DMS79 (cell line): ENCODE results near the gene FBXW12.
A peak's percentile ranks its signal among the peaks of the same experiment; 100 is the strongest.
"Not testable (repeated sequence)": the region's sequence is repeated elsewhere in the genome, so short reads cannot be mapped to it uniquely, and the experiment has no call there.

Source experiments
- DNase-seq: peaks from one replicate; lab custom pipeline; 2025; lab: John Stamatoyannopoulos, UW

Gene FBXW12

DNA sequence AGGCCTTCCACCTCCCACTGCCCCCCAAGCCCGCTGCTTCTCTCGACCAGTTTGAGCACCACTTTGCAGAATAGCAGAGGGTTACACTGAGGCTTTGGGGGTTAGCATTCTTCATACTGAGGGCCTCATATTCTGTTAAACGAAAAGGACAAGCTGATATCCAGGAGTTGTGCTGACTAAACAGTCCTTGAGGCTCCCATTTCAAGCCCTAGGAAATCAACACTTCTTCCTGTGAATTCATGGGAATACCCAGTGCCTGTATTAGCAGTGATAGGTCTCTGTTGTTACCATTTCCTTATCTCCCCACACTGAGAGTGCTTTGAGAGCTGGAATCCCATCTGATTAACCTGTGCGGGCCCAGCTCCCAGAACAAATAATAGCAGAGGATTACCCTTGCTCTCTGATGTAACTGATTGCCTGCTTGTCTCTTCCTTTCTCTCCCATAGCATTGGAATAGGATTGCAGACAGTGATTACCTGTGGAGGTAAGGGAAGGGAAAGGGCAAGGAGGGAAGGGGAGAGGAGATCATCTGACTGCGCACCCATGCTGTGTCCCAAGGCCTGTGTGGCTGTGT lies 930 bp downstream of the FBXW12 start:
- no peak for DNase-seq

GRCh38 chr3:48387634-48388033 lies 15.6 kb downstream of the FBXW12 start:
- DNase-seq: no peak

DNA sequence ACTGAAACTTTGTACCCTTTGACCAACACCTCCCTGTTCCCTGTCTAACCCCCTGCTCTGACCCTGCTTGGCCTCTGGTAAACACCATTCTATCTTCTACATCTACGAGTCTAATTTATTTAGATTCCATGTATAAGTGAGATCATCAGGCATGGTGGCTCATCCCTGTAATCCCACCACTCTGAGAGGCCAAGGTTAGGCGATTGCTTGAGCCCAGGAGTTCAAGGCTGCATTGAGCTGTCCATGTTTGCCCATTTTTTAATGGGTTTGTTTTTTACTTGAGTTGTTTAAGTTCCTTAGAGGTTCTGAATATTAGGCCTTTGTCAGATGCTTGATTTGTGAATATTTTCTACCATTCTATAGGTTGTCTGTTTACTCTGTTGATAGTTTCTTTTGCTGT lies 16.9 kb downstream of the FBXW12 start:
- DNase-seq: no peak

GRCh38 chr3:48394391-48394790 lies 22.4 kb downstream of the FBXW12 start:
- no peak for DNase-seq

- no peak for DNase-seq
Observed at GRCh38 chr3:48395714-48396113, 23.7 kb downstream of the FBXW12 start.

DNA sequence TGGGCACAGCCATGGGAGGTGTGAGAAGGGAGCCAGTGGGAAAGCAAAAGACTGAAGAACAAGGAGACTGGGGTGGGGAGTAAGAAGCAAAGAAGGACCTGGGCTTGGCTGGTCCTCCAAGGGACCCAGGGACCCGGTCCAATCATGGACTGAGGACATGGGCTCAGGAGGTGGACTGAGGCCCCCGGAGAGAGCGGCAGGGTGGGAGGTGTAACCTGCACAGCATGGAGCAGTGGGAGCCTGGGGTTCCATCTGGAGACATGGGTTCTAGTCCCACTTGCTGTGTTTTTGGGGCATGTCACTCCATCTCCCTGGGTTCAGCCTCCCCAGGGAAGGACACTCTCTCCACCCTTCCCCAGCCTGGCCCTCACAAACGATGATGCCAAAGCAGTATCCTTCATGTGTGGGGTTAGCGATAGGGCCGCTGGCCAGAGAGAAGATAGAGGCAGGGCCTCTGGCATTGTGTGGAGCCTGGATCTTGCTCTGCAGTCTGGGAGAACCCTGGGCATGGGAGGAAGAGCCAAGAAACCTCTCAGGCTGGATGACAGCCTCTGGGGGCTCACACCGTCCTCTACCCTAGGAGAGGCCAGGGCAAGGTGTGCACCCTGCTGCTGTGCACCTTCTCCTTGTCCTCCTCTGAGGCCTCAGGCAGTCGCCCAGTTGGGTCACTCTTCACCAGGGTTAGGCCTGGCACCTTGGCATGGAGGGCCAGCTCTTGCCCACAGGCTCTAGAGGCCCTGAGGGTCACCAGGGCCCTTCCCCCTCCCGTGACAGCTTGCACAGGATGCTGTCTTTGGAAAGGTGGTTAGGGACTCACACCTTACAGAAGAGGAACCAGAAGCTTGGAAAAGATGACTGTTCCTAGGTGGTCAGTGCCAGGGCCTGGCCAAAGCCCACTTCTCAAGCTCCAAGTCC lies 26.0 kb downstream of the FBXW12 start:
- no peak for DNase-seq

DNA sequence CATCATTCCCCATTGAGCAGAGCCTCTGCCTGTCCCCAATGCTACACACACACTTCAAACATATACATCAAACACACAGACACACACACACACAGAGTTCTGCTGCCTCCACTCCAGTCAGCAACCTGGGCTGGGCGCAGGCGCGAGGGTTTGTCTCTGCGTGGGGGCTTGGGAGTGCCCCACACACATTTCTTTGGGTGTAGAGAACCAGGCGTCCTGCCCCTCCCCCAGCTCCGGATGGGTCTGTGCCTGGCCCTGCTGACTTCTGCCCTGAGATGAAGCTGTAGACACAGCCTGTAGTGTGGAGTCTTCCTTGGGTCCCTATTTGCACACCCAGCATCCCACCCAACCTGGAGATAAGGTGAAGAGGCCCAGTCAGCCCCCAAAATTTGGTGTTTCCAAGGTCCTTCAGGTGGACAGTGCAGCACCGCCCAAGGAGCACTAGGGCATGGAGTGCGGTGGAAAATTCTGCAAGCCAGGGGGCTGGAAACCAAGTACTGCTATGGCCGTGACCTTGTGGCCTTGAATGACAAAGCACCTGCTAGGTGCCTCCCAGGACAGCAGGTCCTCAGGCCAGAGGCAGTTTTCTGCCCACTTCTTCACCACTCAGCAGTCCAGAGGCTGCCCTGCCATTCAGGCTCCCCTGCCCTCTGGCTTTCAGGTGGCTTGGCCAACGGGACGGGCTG lies 26.8 kb downstream of the FBXW12 start:
- no peak for DNase-seq

DNA sequence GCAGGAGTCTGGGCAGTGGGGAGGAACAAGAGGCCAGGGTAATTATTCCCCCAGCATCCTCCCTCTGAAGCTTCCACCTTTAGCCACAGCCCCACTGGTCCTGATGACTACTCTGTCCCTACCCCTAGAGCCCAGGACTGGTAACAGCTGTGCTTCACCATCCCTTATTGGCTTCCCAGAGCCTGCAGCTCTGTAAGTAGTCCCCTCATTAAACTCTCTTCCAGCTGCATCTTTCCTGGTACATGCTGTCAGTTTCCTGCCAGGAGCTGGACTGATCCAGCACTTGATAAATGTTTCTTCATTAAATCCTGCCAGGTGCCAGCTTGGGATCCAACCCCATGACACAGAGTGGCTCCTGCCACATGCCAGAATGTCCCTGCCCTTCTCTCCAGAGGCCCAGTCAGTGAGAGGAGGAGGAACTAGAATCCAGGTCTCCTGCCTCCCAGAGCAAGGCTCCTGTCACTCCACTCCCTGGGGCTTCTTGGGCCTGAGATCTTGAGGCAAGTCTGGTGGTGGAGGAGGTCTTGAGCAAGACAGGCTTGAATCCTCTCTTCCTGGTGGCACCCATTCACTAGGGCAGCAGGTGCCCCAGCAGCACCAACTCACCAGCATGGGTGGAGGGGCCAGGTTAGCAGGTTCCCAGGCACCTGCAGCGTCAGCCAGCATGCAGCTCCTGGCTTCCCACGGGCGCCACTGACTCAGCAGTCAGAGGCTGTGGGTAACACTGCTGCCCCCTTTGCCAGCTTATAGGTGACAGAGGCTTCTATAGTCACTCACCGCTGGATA lies 27.6 kb downstream of the FBXW12 start:
- DNase-seq: no peak

GRCh38 chr3:48400824-48401433 lies 28.9 kb downstream of the FBXW12 start:
- peak; percentile 18 for DNase-seq

- not testable (repeated sequence) for DNase-seq
Observed at GRCh38 chr3:48401434-48401901, 29.4 kb downstream of the FBXW12 start.

DNA sequence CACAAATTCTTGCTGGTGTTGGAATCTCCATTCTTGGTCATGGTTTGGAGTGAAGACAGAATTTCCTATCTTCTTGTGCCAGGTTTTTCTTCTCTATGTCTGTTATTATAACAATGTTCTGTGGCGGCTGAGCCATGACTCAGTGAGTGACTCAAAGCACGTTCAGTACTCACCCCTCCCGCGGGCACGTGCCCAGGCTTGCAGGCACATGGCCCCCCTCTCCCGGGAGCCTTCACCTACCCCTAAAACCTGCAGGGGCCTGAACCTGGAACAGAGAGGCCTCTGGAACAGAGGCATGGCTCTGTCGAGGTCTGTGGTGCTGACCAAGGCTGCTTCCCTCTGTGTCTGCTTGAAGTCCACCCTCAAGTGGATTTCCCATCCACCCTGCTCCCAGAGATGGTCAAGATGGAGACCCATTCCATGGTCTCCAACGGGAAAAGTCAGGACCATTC lies 30.3 kb downstream of the FBXW12 start:
- no peak for DNase-seq

DNA sequence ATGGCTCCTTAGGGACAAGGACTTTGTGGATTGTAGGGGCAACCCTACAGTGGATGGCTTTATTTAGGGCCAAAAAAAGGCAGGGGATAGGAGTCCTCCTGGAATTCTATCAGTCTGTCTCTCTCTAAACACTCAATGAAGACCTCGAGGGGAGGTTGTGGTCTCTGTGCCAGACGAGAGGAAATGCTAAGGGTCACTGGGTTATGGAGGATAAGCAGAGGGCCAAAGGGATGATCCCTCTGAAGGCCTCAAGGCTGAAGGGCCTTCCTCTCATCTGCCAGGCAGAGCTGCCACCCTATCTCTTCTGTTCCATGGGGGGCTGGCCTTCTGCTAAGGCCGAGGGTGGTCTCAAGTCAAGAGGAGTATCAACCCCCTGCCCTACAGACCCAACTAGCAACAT lies 30.9 kb downstream of the FBXW12 start:
- DNase-seq: no peak

GRCh38 chr3:48403533-48404439 lies 31.8 kb downstream of the FBXW12 start:
- DNase-seq: no peak

- DNase-seq: no peak
Observed at GRCh38 chr3:48404440-48405342, 32.7 kb downstream of the FBXW12 start.

- DNase-seq: no peak
Observed at GRCh38 chr3:48405343-48405881, 33.4 kb downstream of the FBXW12 start.

- no peak for DNase-seq
Observed at GRCh38 chr3:48405971-48406370, 34.0 kb downstream of the FBXW12 start.

GRCh38 chr3:48406443-48407431 lies 34.7 kb downstream of the FBXW12 start:
- no peak for DNase-seq
